Smooth muscle cell of the coronary artery (primary cell): Measurements from ENCODE around the gene KCNH2. TPM values are rescaled to one million over a fixed set of nuclear protein-coding genes. Genes with fewer than 3 reads are reported as not detected.

Experiments
- total RNA-seq: library from RNA; depleted of rRNA; stranded (reverse); fragments of >200 nt; gene quantifications from 2 replicates; pipeline ENCODE4 v1.2.3, GENCODE V29; 2014; ENCODE audit warnings: low replicate concordance

The KCNH2 gene
- total RNA-seq: 0.08 TPM in 1 of 2 replicates, not detected in the other

GRCh38 chr7:150978126-150978789, at the start of gene KCNH2:
TSS of gene KCNH2 (minus strand) at chr7:150978321. CDS start at chr7:150977913, 408 bp downstream.

GRCh38 chr7:151024435-151025056, 46.4 kb upstream of the KCNH2 start, which contains the start of gene ATG9B:
TSS of gene ATG9B (minus strand) at chr7:151024494. CDS start at chr7:151024423, 71 bp downstream.

GRCh38 chr7:150990416-150991186, 12.5 kb upstream of the KCNH2 start, which contains the start of gene NOS3:
TSS of gene NOS3 (plus strand) at chr7:150991017. CDS start at chr7:150993804, 2,787 bp downstream.

Other genes with a start within 250 kb of the KCNH2 start
- gene GIMAP5, start 240.9 kb downstream of the KCNH2 start, total RNA-seq: 0.08 and 0.12 TPM in 2 replicates
- gene TMEM176B, start 178.0 kb downstream of the KCNH2 start, total RNA-seq: 4.8 TPM in 1 of 2 replicates, not detected in the other
- under 0.01 TPM in 1 of 2 replicates, not detected in the other for gene TMEM176A, start 177.6 kb downstream of the KCNH2 start, total RNA-seq
- gene AOC1, start 125.8 kb downstream of the KCNH2 start, total RNA-seq: not detected in 2 replicates
- 0.53 and 1.3 TPM in 2 replicates for gene NOS3, start 12.7 kb upstream of the KCNH2 start, total RNA-seq
- gene ATG9B, start 46.2 kb upstream of the KCNH2 start, total RNA-seq: 0.23 TPM in 1 of 2 replicates, not detected in the other
- gene ABCB8, start 50.1 kb upstream of the KCNH2 start, total RNA-seq: 17.1 and 24.2 TPM in 2 replicates
- gene ASIC3, start 70.2 kb upstream of the KCNH2 start, total RNA-seq: 0.23 TPM in 1 of 2 replicates, not detected in the other
- 18.5 and 35.2 TPM in 2 replicates for gene CDK5, start 79.6 kb upstream of the KCNH2 start, total RNA-seq
- gene SLC4A2, start 81.3 kb upstream of the KCNH2 start, total RNA-seq: 89.1 and 103 TPM in 2 replicates
- 40.1 and 78.2 TPM in 2 replicates for gene FASTK, start 102.5 kb upstream of the KCNH2 start, total RNA-seq
- 7.8 and 22.4 TPM in 2 replicates for gene TMUB1, start 105.2 kb upstream of the KCNH2 start, total RNA-seq
- 31.1 and 36.3 TPM in 2 replicates for gene AGAP3, start 108.2 kb upstream of the KCNH2 start, total RNA-seq
- not detected in 2 replicates for gene GBX1, start 189.4 kb upstream of the KCNH2 start, total RNA-seq
- gene ASB10, start 208.9 kb upstream of the KCNH2 start, total RNA-seq: not detected in 2 replicates
- not detected in 2 replicates for gene H2BK1, start 232.2 kb upstream of the KCNH2 start, total RNA-seq
- gene ABCF2, start 248.9 kb upstream of the KCNH2 start, total RNA-seq: 39.8 and 50.4 TPM in 2 replicates